COLO668 (cell line): ENCODE results near the gene RSPH3.

Experiments
- DNase-seq: peaks from one replicate; lab custom pipeline; 2025; ENCODE audit not compliant: unreplicated experiment; lab: John Stamatoyannopoulos, UW

The RSPH3 gene

GRCh38 chr6:158938220-158938619 is 61.8 kb downstream of the RSPH3 start:
- no peak for DNase-seq

- no peak for DNase-seq
Measured at GRCh38 chr6:158934157-158934556, 65.8 kb downstream of the RSPH3 start.

DNA sequence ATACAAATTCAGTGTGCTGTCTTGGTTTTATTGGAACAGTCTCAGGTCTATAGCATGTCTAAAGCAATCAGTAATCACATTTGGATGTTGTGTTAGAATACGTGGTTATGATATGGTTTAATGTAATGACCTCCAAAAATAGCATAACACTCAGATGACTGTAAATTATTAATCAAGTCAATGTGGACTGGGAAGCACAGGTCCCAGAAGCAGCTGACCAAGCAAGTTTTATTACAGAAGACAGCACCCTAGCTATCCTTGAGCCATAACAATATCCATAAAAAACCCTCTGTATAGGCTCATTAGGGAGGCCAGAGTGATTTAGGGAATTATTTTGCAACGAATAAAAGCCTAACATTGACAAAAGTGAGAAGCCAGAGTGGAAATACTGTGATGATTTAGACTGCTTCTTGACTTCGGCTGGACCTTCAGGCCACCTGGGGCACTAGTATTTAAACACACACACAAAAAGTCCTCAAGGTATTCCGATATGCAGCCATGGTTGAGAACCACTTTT is 66.9 kb downstream of the RSPH3 start:
- DNase-seq, result no peak

DNA sequence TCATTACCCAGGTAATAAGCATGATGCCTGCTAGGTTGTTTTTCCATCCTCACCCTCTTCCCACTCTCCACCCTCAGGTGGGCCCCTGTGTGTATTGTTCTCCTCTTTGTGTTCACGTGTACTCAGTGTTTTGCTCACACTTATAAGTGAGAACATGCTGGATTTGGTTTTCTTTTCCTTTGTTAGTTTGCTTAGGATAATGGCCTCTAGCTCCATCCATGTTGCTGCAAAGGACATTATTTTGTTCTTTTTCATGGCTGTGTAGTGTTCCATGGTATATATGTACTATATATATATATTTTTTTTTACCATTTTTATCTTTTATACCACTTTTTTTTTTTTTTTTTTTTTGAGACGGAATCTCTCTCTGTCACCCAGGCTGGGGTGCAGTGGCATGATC is 71.9 kb downstream of the RSPH3 start:
- no peak for DNase-seq

DNA sequence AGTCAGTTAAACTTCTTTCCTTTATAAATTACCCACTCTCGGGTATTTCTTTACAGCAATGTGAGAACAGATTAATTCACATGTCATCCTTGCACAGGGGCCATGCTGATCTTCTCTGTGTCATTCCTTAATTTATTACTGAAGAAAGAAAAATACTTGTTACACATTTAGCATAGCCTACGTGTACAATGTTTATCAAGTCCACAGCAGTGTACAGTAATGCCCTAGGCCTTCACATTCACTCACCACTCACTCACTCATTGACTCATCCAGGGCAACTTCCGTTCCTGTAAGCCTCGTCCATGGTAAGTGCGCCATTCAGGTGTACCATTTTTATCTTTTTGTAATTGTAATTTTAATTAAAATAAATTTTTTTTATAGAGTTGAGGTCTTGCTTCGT is 73.6 kb downstream of the RSPH3 start:
- DNase-seq, result no peak

DNA sequence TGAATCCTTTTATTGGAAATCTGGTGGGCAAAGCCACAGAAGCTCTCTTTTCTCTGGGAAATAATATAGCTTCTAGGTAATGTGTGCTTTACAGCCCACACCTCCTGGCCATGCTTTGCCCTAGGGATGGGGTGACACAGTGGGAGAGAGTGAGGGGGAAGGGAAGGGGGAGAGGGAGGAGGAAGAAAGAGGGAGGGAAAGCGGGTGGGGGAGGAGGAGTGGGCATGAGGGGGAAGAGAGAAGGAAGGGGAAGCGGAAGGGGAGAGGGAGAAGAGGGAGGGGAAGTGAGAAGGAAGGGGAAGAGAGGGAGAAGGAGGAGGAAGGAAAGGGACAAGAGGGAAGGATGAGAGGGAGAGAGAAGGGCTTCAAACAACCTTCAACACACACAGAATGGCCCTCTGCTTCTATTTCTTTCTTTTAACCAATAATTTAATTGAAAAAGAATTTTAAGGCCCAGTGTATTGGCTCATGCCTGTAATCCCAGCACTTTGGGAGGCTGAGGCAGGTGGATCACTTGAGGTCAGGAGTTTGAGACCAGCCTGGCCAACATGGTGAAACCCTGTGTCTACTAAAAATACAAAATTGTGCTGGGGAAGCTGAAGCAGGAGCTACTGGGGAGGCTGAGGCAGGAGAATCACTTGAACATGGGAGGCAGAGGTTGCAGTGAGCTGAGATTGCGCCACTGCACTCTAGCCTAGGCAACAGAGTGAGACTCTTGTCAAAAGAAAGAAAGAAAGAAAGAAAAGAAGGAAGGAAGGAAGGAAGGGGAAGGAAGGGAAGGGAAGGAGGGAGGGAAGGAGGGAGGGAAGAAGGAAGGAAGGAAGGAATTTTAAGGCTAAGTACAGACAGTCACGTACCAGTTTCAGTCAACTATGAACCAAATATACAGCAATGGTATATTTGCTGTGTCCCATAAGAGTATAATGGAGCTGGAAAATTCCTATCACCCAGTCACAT is 75.2 kb downstream of the RSPH3 start:
- no peak for DNase-seq

DNA sequence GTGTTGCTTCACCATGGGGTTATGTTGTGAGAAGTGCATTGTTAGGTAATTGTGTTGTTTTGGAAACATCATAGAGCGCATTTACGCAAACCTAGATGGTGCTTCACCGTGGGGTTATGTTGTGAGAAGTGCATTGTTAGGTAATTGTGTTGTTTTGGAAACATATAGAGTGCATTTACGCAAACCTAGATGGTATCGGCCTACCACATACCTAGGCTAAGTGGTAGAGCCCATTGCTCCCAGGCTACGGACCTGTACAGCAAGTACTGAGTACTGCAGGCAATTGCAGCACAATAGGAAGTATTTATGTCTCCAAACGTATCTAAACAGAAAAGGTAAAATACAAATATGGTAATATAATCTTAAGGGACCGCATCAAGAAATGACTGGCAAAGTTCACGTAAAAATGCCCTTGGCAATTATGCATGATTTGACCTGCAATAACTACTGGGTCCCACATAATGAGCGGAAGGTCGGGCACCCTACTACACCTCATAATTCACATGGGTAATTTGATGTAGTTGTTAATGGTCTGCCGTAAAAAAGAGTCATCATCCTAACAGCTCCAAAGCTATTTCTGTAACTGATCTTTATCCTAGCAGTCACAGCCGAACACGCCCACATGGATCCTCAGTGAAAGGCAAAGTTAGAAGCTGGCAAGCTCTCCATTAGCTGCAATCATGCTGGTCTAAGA is 76.0 kb downstream of the RSPH3 start:
- no peak for DNase-seq
